KMS-11 (cell line): ENCODE results near the gene LSG1.

Experiments
- H2AFZ ChIP-seq: fragments of 200-600 bp; sonication (generic); 2 replicates; pipeline ENCODE4 v1.6.1; 2016; ENCODE audit warnings: antibody characterized with exemption, mixed run types, low read depth
- H3K27ac ChIP-seq: fragments of 200-600 bp; sonication (generic); 2 replicates; pipeline ENCODE4 v1.6.1; 2016; ENCODE audit warnings: mild to moderate bottlenecking, mixed run types
- H3K27me3 ChIP-seq: fragments of 200-600 bp; sonication (generic); 2 replicates; pipeline ENCODE4 v1.6.1; 2017; ENCODE audit warnings: mild to moderate bottlenecking, low read depth, mixed run types, moderate library complexity; ENCODE audit not compliant: insufficient read depth
- H3K36me3 ChIP-seq: fragments of 200-600 bp; sonication (generic); 2 replicates; pipeline ENCODE4 v1.6.1; 2017; ENCODE audit warnings: mild to moderate bottlenecking, mixed run types; ENCODE audit not compliant: insufficient read depth
- H3K4me1 ChIP-seq: fragments of 200-600 bp; sonication (generic); 2 replicates; pipeline ENCODE4 v1.6.1; 2016; ENCODE audit warnings: mild to moderate bottlenecking, low read depth, mixed run types; ENCODE audit not compliant: poor library complexity, severe bottlenecking
- H3K4me2 ChIP-seq: fragments of 200-600 bp; sonication (generic); 2 replicates; pipeline ENCODE4 v1.7.0; 2016; ENCODE audit warnings: mild to moderate bottlenecking, mixed run types
- H3K4me3 ChIP-seq: fragments of 200-600 bp; sonication (generic); IDR thresholded peaks from 2 replicates; pipeline ENCODE4 v1.6.1; 2017; ENCODE audit warnings: low read depth, low read length, mixed read lengths; ENCODE audit not compliant: insufficient read depth
- H3K79me2 ChIP-seq: fragments of 200-600 bp; sonication (generic); 2 replicates; pipeline ENCODE4 v1.6.1; 2016; ENCODE audit warnings: low read depth, mixed run types; ENCODE audit not compliant: insufficient read depth
- H3K9ac ChIP-seq: fragments of 200-600 bp; sonication (generic); 2 replicates; pipeline ENCODE4 v1.6.1; 2016; ENCODE audit warnings: mild to moderate bottlenecking, mixed run types
- H4K20me1 ChIP-seq: fragments of 200-600 bp; sonication (generic); 2 replicates; pipeline ENCODE4 v1.6.1; 2016; ENCODE audit warnings: mild to moderate bottlenecking, mixed run types; ENCODE audit not compliant: insufficient read depth
- CTCF ChIP-seq: fragments of 200-600 bp; sonication (generic); conservative IDR thresholded peaks from 2 replicates; pipeline ENCODE4 v1.6.1; 2017; ENCODE audit warnings: low read depth, mild to moderate bottlenecking, antibody characterized with exemption, low read length, moderate library complexity, mixed read lengths

The LSG1 gene

GRCh38 chr3:194592798-194593752 is 78.9 kb downstream of the LSG1 start:
- Histone ChIP-seq H3K27ac (peak overlapping the region; percentile 4; the same call in 1 of the 2 replicates), H3K27me3 (no peaks in the 10 kb centered on the region), H3K4me2 (peak overlapping the region; percentile 5; the same call in 1 of the 2 replicates), H3K9ac (no peak overlapping the region), H3K4me1 (peaks cover 22% of the 10 kb centered on the region), H3K4me3 (no peak overlapping the region), H3K36me3 (no peaks in the 10 kb centered on the region), H3K79me2 (no peaks in the 10 kb centered on the region), H2AFZ (no peak overlapping the region), H4K20me1 (no peaks in the 10 kb centered on the region)
- TF ChIP-seq CTCF = no peak
